GM12872 (cell line): ENCODE measurements around the gene NKD1.

Source experiments
- TF ChIP-seq, protein P1 (sequence below): IDR thresholded peaks from 3 replicates; pipeline ENCODE4 v1.5.1; 2011; ENCODE audit warnings: low read depth, mild to moderate bottlenecking, low read length, moderate library complexity; ENCODE audit not compliant: insufficient read depth

The NKD1 gene

GRCh38 chr16:50616883-50617645, 68.9 kb downstream of the NKD1 start:
- TF ChIP-seq, protein P1, sequence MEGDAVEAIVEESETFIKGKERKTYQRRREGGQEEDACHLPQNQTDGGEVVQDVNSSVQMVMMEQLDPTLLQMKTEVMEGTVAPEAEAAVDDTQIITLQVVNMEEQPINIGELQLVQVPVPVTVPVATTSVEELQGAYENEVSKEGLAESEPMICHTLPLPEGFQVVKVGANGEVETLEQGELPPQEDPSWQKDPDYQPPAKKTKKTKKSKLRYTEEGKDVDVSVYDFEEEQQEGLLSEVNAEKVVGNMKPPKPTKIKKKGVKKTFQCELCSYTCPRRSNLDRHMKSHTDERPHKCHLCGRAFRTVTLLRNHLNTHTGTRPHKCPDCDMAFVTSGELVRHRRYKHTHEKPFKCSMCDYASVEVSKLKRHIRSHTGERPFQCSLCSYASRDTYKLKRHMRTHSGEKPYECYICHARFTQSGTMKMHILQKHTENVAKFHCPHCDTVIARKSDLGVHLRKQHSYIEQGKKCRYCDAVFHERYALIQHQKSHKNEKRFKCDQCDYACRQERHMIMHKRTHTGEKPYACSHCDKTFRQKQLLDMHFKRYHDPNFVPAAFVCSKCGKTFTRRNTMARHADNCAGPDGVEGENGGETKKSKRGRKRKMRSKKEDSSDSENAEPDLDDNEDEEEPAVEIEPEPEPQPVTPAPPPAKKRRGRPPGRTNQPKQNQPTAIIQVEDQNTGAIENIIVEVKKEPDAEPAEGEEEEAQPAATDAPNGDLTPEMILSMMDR: no peak

DNA sequence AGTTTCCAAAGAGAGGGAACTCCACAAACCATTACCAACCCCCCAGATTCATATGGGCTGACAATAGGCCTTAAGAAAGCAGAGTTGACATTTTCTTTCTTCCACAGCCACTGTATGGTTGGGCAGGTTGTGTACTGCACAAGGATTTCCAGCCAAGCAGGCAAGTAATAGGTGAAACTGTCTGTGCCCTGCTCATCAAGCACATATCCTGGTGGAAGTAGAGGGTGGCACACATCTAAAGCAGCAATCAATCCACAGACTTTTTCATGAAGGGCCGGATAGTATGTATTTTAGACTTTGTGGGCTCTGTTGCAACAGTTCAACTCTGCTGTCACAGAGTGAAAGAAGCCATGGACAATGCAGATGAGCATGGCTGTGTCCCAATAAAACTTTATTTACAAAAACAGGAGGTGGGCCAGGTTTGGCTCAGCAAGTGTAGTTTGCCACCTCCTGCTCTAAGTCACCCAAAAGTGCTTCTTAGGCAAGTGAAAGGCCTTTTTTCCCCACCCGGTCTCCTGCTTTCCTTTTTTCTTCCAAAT, 69.5 kb downstream of the NKD1 start:
- TF ChIP-seq, protein P1: no peak

GRCh38 chr16:50618238-50618918, 70.2 kb downstream of the NKD1 start:
- TF ChIP-seq, protein P1: no peak

GRCh38 chr16:50619702-50620491, 71.7 kb downstream of the NKD1 start:
- TF ChIP-seq, protein P1: no peak

GRCh38 chr16:50620646-50621451, 72.7 kb downstream of the NKD1 start:
- TF ChIP-seq, protein P1: no peak

- TF ChIP-seq, protein P1: no peak
Observed at GRCh38 chr16:50621452-50621792, 73.2 kb downstream of the NKD1 start.
